NOMO-1 (cell line): ENCODE results near the gene SCAND1.
"Not testable (repeated sequence)": the region's sequence is repeated elsewhere in the genome, so short reads cannot be mapped to it uniquely, and the experiment has no call there.

ENCODE experiments used
- DNase-seq, 2 experiments: peaks; one replicate each; lab custom pipeline; 2025; ENCODE audit not compliant: unreplicated experiment in 2 of 2; lab: John Stamatoyannopoulos, UW

SCAND1 gene

GRCh38 chr20:35954200-35954906 is at the start of gene SCAND1:
Gene SCAND1, minus strand, starts transcription at chr20:35954502. Its CDS starts 218 bp downstream, at chr20:35954284.
- peak; percentile 93 to 97 for DNase-seq

GRCh38 chr20:36004045-36004444 is 49.7 kb upstream of the SCAND1 start:
- peak; percentile 5 to 20 for DNase-seq

- DNase-seq, result no peak
These were observed 48.6 kb upstream of the SCAND1 start for GRCh38 chr20:36002855-36003254.

- not testable (repeated sequence) for DNase-seq
These were observed 47.0 kb upstream of the SCAND1 start for GRCh38 chr20:36001331-36001730.

GRCh38 chr20:35996492-35996891 is 42.2 kb upstream of the SCAND1 start:
- not testable (repeated sequence) for DNase-seq

- peak; percentile 54 to 72 for DNase-seq
These were observed 40.7 kb upstream of the SCAND1 start for GRCh38 chr20:35994994-35995453.

- DNase-seq, result peak; percentile 28 to 67
These were observed 38.5 kb upstream of the SCAND1 start for GRCh38 chr20:35992713-35993335.

- DNase-seq, result peak in 1 of 2 experiments; percentile 15
These were observed 37.0 kb upstream of the SCAND1 start for GRCh38 chr20:35991142-35991771.

GRCh38 chr20:35988910-35989463 is 34.7 kb upstream of the SCAND1 start:
- DNase-seq, result no peak

- DNase-seq, result no peak
These were observed 31.5 kb upstream of the SCAND1 start for GRCh38 chr20:35985806-35986205.

GRCh38 chr20:35984382-35984781 is 30.1 kb upstream of the SCAND1 start:
- no peak for DNase-seq

- no peak for DNase-seq
These were observed 27.7 kb upstream of the SCAND1 start for GRCh38 chr20:35981969-35982368.

- DNase-seq, result no peak
These were observed 25.2 kb upstream of the SCAND1 start for GRCh38 chr20:35979544-35979943.

- peak; percentile 58 to 85 for DNase-seq
These were observed 23.8 kb upstream of the SCAND1 start for GRCh38 chr20:35978041-35978513.

- DNase-seq, result no peak
These were observed 21.5 kb upstream of the SCAND1 start for GRCh38 chr20:35975576-35976373.

GRCh38 chr20:35974256-35974655 is 20.0 kb upstream of the SCAND1 start:
- DNase-seq, result no peak

- no peak for DNase-seq
These were observed 18.2 kb upstream of the SCAND1 start for GRCh38 chr20:35972462-35972861.

- no peak for DNase-seq
These were observed 17.7 kb upstream of the SCAND1 start for GRCh38 chr20:35971981-35972380.

- no peak for DNase-seq
These were observed 14.6 kb upstream of the SCAND1 start for GRCh38 chr20:35968930-35969329.

GRCh38 chr20:35967979-35968640 is 13.8 kb upstream of the SCAND1 start, which contains the start of gene CNBD2:
Gene CNBD2, plus strand, starts transcription at chr20:35968590. Its CDS starts 173 bp downstream, at chr20:35968763.
- DNase-seq, result no peak
